H1 (cell line): ENCODE data around the gene ARHGEF39. TPM values are rescaled to one million over a fixed set of nuclear protein-coding genes. Genes with fewer than 3 reads are reported as not detected.

Experiments
- CHD7 ChIP-seq: fragments of 300-600 bp; sonication (generic); IDR thresholded peaks from 2 replicates; pipeline ENCODE4 v1.7.1; 2012; ENCODE audit warnings: low read length, moderate library complexity, mild to moderate bottlenecking, inconsistent platforms; ENCODE audit not compliant: insufficient replicate concordance
- KDM4A ChIP-seq: IDR thresholded peaks from one replicate; pipeline ENCODE4 v1.7.1; 2012; ENCODE audit warnings: low read depth, mild to moderate bottlenecking, moderate library complexity, low read length, inconsistent platforms; ENCODE audit not compliant: severe bottlenecking
- MAFK ChIP-seq: IDR thresholded peaks from 2 replicates; pipeline ENCODE4 v1.6.1; 2012; ENCODE audit warnings: low read depth, mild to moderate bottlenecking, improper control_type of control experiment, low read length
- POLR2AphosphoS5 ChIP-seq: IDR thresholded peaks from 2 replicates; pipeline ENCODE4 v1.6.1; 2011; ENCODE audit warnings: low read depth, low read length
- SIN3A ChIP-seq, 2 experiments: IDR thresholded peaks in 1 of 2; conservative IDR thresholded peaks in 1 of 2; 2 replicates each; pipeline ENCODE4 v1.6.1; 2011 to 2012; ENCODE audit warnings: low read length in 2 of 2, improper control_type of control experiment in 1 of 2, low read depth in 1 of 2, mild to moderate bottlenecking in 1 of 2
- SIX5 ChIP-seq: IDR thresholded peaks from 2 replicates; pipeline ENCODE4 v1.6.1; 2011; ENCODE audit warnings: mild to moderate bottlenecking, low read depth, low read length
- SP1 ChIP-seq: IDR thresholded peaks from 2 replicates; pipeline ENCODE4 v1.6.1; 2011; ENCODE audit warnings: low read depth, low read length
- SP4 ChIP-seq: IDR thresholded peaks from 2 replicates; pipeline ENCODE4 v1.6.1; 2012; ENCODE audit warnings: low read length, inconsistent platforms
- SRF ChIP-seq: IDR thresholded peaks from 2 replicates; pipeline ENCODE4 v1.6.1; 2011; ENCODE audit warnings: mild to moderate bottlenecking, low read depth, low read length, moderate library complexity
- SUZ12 ChIP-seq: fragments of 200-600 bp; sonication (generic); IDR thresholded peaks from 2 replicates; pipeline ENCODE4 v1.6.1; 2012; ENCODE audit warnings: mild to moderate bottlenecking, inconsistent platforms, low read length, moderate library complexity, mixed read lengths
- YY1 ChIP-seq: IDR thresholded peaks from 2 replicates; pipeline ENCODE4 v1.6.1; 2011; ENCODE audit warnings: low read depth, mild to moderate bottlenecking, low read length
- polyA plus RNA-seq, 7 experiments: library from polyadenylated mRNA; depleted of rRNA in 3 of 7; stranded (reverse) in 5 of 7; unstranded in 2 of 7; fragments of >200 nt in 5 of 7; fragments of 200-250 nt in 2 of 7; gene quantifications; 1 replicate in 5 of 7; 2 replicates in 1 of 7; 4 replicates in 1 of 7; pipeline versions ENCODE4 v1.2.1 to v1.2.3, GENCODE V29; 2011 to 2013; ENCODE audit warnings: missing spikeins in 2 of 7, mixed read lengths in 2 of 7
- total RNA-seq: library from RNA; stranded (reverse); fragmentation: NEBNext Ultra II Directional; extraction: Animal tissue kit (Norgen Biotek cat#: 25700); gene quantifications from 2 replicates; pipeline ENCODE4 v1.2.1, GENCODE V29; 2021

ARHGEF39 gene
- total and polyA plus RNA-seq, 2 of the 8 experiments (the other 6 are each of a cell fraction or from before 2014, with no cell fraction given), result 18.6 to 18.7 TPM

- no peak for TF ChIP-seq SRF
- TF ChIP-seq MAFK, result no peak
- no peak for TF ChIP-seq SUZ12
- peak in 1 of 2 experiments; percentile 69; a peak in 1 of 4 replicates for TF ChIP-seq SIN3A (conservative IDR thresholded peaks at IDR 0.05 in 1 of 2, IDR thresholded peaks at IDR 0.05 in 1 of 2; ENCODE audit: low read depth in 1 of 2, low read length in 2 of 2)
- TF ChIP-seq POLR2AphosphoS5, result peak; percentile 39; the same call in 1 of the 2 replicates
- no peak for TF ChIP-seq SP1
- peak; percentile 39; the same call in 1 of the 2 replicates for TF ChIP-seq YY1
- peak; percentile 42 for TF ChIP-seq KDM4A
- TF ChIP-seq CHD7, result no peak
- TF ChIP-seq SIX5, result peak; percentile 53
- no peak for TF ChIP-seq SP4
Observed at GRCh38 chr9:35646533-35647265, 18.3 kb downstream of the ARHGEF39 start (continued).
